GM19463 (cell line): ENCODE data around the gene MCM6.

Source experiments
- ATAC-seq: cut with Tn5 transposase; IDR thresholded peaks from one replicate; pipeline ENCODE4 v1.9.1; 2021; ENCODE audit warnings: mild to moderate bottlenecking, moderate library complexity; ENCODE audit not compliant: unreplicated experiment

Gene MCM6

GRCh38 chr2:135791418-135792190 is 84.6 kb downstream of the MCM6 start:
- no peak for ATAC-seq

- no peak for ATAC-seq
Observed at GRCh38 chr2:135790423-135790822, 85.8 kb downstream of the MCM6 start.
